ENCODE results near the gene RNASE12.
"Not testable (repeated sequence)": the region's sequence is repeated elsewhere in the genome, so short reads cannot be mapped to it uniquely, and the experiment has no call there.

RNASE12 gene

DNA sequence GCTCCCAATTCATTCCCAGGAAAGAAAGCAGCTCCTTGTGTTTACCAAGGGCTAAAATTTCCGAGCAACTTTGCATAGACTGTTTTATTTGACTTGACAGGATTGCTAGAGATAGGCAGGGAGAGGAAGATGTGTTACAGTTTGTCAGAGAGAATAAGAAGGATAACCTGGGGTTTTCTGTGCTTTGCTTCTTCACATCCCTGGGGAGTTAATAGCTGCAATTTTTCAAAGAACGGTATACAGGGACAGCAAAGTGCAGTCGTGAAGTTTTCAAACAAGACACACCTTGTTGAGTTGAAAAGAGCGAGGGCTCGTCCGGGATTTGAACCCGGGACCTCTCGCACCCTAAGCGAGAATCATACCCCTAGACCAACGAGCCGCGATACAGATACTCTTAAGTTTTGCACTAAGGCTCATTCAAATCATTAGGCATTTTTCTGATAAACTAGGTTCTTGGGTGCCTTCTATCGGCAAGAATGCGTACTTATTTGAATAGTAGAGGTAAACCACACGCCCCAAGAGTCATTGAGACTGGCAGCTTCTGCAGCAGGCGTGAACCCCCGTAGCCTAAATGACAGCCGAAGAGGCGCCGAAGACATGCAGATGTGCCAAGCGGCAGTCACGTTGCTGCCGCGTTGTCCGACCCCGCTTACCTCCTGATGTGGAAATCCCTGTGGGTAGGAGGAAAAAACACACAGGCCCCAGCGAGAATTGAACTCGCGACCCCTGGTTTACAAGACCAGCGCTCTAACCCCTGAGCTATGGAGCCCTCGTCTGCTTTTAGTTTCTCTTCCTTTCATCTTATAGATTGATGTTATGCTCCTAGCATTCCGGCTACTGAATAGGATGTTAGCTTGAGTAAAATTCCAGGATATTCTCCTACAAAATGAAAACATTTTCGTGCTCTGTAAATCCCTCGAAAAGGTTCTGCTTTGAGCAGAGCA is 22.2 kb upstream of the RNASE12 start:
- peak; percentile 82 for DNase-seq

GRCh38 chr14:20612403-20612802 is 21.2 kb upstream of the RNASE12 start:
- no peak for DNase-seq

DNA sequence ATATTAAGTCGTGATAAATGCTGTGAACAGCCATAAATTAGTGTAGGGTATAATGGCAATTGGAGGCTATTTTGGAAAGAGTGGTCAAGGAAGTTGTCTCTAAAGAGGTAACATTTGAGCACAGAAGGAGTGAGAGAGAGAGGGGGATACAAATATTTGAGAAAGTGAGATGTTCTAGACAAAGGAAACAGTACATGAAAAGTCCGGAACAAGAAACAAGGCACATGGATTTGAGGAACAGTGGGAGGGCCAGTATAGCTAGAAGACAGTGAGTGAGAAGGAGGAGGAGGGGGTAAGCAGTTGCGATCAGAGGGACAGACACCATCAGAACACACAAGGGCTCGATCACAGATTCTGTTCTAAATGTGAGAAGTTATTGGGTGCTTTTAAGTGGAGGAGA is 20.1 kb upstream of the RNASE12 start:
- no peak for DNase-seq

DNA sequence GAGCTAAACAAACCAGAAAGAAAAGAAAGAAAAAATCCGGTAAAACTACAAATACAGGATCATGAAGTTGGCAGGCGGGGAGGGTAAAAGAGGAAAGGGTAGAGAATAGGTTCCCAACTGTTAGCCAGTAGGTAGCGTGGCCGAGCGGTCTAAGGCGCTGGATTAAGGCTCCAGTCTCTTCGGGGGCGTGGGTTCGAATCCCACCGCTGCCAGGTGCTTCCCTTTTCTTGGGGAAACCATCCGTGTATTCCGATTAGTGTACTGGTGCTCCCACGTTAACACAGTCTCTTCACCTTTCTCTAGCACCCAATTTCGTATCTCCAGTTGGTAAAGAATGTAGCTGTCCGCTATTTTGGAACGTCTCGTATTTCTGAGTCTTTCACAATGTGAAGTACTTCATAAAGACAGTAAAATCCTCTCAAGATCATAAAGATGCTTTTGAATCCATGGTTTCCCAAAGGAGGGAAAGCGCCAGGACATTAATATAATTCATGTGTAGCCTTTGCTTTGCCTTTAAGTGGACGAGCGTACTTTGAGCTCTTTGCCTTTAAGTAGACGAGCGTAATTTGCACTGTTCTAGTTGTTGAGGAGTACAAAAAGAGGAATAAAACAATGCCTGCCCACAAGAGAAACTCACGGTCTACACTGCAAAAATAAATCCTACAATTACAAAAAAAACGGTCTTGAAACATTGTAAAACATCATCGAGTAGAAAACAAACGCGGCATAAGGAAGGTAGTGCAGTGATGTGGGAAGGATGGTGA is 19.0 kb upstream of the RNASE12 start:
- DNase-seq, result peak; percentile 76

DNA sequence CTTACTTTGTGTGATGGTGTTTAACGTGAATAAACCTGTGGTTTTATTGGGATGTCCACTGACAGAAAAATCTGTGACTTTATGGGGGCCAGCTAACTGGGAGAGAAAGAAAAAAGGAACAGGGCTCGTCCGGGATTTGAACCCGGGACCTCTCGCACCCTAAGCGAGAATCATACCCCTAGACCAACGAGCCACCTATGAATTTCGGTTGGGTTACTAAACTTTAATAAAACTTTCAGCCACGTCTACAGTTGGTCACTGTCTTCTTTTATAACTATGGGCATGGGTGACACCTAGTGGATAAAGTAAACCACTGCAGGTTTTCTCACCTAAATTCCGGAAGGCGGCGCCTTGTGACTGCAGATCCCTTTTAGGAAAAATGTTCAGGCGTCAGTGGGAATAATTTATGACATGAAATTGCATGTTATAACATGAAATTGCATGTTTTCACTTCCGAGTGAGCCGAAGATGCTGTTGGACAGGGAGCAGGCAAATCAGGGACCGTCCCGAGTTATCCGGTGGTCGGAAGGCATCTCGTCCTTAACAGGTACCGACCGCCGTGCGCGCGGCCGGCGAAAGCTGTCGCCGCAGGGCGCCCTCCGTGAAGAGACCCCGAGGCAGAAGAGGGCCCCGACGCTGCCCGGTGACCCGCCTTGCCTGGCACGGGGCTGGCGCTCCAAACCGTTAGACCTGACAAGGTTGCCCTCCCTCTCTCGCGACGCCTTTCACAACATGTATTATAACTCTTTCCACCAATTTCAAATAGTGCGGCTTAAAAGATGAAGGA is 18.2 kb upstream of the RNASE12 start:
- DNase-seq, result peak; percentile 38

DNA sequence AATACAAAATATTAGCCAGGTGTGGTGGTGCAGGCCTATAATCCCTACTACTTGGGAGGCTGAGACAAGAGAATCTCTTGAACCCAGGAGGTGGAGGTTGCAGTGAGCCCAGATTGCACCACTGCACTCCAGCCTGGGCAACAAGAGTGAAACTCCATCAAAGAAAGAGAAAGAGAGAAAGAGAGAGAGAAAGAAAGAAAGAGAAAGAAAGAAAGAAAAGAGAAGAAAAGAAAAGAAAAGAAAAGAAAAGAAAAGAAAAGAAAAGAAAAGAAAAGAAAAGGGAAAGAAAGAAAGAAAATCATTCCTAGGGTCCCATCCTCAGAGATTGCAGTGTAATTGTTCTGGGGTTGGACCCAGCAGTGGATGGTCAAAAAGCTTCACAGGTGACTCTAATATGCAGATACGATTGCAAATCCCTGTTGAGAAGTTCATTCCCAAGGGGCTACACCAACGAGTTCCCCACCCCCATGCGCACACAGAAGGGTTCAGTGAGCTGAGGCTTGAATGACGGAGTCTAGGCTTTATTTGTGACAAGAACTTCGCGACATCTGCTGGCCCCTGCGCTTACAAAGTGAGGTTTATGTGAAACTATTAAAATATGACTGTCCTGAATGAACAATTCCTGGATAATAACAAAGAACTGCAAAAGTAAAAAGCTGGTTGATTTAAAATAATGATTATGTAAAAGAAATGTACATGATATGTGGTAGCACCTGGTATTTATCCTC is 17.4 kb upstream of the RNASE12 start:
- DNase-seq, result no peak

- no peak for DNase-seq
Measured at GRCh38 chr14:20607617-20608016, 16.4 kb upstream of the RNASE12 start.

DNA sequence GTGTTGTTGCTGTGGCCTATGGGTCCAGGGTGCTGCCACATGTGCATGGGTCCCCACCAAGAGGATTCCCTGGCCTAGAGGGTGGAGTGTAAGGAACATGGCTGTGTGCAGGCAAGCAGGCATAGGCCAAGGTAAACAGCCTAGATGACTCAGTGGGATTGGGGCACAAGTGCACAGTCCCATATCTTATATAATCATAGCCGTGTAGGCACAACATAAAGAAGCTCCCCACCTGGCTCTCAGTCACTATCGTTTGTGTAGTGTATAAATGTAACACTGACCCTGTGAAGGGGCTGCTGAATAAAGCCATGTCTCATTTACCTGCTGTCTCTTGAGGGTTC is 15.7 kb upstream of the RNASE12 start:
- no peak for DNase-seq

DNA sequence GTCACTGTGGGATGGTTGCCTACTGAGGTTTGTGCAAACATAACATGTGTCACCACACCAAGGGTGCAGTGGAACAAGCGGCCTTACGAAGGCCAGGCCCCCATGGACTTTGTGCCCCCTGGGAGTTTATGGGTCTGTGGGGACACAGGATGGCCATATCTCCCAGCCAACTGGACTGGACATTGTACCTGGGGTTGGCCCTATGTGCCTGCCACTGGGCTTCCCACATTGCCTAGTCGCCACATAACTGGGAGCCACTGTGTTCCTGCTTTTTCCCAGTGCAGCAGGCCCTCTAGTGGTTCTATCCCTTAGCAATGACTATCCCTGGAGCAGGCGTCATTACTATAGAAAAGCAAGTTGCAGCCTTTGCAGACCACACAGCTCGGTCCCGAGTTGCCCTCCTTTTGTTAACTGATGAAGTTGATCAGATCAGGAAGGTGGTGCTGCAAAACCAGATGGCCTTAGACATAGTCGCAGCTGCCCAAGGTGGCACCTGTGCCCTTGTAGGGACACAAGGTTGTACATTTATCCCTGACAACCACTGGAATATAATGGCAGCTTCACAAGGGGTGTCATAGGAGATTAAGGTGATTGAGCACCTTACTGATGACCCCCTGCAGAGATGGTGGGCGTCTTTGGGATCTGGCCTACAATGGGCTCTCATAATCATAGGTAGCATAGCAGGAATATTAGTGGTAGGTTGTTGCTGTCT is 15.2 kb upstream of the RNASE12 start:
- no peak for DNase-seq

GRCh38 chr14:20603813-20604690 is 12.9 kb upstream of the RNASE12 start:
- DNase-seq, result no peak

DNA sequence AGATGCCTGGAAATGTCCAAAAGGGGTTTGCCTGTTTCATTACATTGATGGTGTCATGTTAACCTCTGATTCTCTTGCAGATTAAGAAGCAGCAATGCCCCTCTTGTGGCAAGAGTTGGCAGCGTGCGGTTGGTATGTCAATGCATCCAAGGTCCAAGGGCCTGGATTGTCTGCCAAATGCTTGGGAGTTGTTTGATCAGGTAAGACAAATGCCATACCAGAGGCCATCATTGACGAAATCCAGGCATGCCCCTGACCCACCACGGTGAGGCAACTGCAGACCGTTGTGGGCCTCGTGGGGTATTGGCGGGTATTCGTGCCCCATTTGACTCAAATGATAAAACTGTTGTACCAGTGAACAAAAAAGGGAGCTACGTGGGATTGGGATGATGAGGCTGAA is 11.4 kb upstream of the RNASE12 start:
- no peak for DNase-seq

DNA sequence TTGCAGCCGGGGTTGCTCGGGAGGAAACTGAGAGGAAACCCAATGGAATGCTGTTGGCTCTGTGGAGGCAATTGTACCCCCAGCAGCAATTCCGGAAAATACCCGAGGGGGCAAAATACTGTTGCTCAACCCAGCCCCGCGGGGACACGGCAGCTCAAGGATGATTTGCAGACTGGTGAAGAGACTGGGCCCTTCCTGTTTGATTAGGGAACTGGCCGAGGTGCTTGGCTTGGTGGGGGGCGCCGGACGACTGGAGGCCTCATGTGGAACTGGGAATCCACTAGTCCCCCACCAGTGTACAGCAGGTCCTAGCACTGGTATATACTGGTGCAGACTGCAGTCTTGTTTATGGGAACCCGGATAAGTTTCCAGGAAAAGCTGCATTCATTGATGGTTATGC is 10.3 kb upstream of the RNASE12 start:
- DNase-seq, result no peak

DNA sequence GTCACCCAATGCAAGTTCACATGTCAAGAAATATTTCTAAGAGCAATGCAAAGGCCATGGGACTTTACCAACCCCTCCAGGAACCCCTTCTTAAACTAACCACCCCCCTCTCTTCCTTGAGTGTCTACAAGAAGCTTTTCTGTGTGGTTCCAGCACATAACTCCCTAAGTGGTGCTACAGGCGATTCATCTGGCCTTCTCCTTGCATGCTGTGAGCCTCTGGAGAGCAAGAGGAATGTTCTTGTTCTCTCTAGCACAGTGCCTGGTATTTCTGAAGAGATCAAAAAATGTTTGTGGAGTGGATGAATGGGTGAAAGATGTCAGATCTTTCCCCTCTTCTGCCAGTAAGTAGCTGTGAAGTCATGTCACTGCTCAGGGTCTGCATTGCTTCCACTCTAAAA is 5.9 kb upstream of the RNASE12 start:
- DNase-seq, result no peak

DNA sequence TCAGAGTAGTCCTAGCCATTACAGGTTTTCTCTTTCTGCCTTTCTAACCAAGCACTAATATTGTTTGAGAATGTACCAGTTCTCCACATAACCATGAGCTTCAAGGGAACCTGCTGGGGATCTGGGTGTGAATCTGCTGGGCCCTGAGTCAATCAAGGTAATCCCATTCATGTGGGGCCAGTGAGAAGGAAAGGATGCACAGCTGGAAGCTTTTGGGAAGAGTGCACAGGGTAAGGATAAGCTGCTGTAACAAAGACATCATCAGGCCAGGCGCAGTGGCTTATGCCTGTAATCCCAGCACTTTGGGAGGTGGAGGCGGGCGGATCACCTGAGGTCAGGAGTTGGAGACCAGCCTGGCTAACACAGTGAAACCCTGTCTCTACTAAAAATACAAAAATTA is 4.5 kb upstream of the RNASE12 start:
- not testable (repeated sequence) for DNase-seq

DNA sequence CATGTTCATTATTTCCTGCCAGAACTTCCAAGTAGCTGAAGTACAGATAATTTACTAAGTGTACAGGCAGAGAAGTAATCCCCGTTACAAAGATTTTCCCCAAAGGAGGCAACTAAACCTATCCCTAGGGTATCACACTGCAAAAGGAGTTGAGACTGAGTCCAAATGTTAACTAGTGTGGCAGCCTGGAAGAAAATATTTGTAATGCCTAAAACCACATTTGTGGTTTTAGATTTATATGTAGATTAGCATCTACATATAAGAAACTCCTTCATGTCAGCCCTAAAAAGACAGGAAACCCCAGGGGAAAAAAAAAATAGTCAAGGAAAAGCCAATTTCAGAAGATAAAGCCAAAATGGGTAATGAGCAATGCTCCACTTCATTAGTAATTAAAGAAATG is 1.4 kb upstream of the RNASE12 start:
- no peak for DNase-seq

GRCh38 chr14:20587489-20588154 is 3.6 kb downstream of the RNASE12 start, which contains the start of gene RNASE11:
RNASE11 (minus strand) TSS chr14:20588001.
- no peak for DNase-seq

DNA sequence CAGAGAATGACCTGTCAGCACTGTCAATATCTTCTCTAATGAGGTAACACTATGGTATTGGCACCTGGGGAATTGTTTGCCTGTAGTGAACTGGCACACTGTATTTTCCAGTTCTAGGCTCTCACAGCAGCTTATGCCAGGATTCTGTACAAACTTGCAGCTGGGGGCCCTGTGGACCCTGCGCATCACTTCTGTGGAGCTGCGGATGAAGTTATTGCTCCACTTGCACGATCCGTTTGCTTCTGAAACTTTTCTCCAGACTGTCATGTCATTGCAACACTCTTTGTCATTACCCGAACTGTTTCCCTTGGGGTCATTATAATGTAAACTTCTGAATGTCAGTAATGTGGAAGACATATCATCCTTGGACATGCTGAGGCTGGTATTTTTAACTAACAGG is 7.3 kb downstream of the RNASE12 start:
- no peak for DNase-seq

- DNase-seq, result no peak
Measured at GRCh38 chr14:20583142-20583541, 8.0 kb downstream of the RNASE12 start.

DNA sequence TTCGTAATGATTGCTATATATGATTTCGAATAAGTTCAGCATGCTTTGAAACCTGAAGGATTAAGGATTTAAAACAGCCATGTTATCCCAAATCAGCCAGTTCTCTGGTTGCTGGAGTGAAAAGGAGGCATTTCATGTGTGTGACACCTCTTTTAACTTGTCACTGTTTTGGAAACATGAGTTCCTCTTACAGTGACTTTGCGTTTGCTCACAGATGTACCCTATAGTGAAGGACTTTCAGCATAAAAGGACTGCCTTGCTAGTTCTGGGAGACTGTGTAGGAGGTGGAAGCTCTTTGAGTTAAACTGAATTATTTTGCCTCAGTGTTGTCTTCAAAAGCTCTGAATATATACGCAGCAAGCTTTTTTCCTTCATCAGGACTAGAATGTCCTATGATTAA is 10.9 kb downstream of the RNASE12 start:
- DNase-seq, result no peak

DNA sequence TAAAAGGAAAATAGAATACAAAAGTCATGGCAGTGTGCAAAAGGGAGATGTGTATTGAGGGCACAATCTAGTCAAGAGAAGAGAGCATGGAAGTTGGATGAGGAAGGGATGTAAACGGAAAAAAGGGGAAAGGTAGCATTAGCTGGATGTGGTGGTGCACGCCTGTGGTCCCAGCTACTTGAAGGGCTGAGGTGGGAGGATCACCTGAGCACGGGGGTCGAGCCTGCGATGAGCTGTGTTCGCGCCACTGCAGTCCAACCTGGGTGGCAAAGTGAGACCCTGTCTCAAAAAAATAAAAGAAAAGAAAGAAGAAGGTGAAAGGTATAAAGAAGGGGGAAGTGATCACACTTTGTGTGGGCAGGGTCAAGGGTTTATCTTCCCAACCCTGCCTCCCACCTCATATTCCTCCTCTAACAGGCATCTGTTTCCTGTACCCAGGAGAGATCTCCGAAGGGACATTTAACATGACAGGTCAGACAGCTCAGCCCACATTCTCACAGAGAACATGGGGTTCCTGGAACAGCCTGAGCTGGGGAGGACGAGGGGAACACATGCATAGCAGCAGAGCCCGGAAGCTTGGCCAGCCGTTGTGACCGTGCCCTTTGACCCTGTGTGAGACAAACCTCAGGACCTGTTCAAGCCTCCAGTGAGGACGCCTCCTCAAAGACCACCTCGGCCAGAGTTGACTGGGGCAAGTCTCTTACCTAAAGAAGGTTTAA is 12.2 kb downstream of the RNASE12 start:
- DNase-seq, result no peak

Measured in stimulated activated CD4-positive, alpha-beta T cell treated with anti-CD3 and anti-CD28 coated beads, Interleukin-12 subunit alpha, Interleukin-12 subunit beta, amount 100 ng/mL, for 4 hours (primary cell).